LNCaP clone FGC (cell line): Measurements from ENCODE around the gene RCOR2.
A peak's percentile ranks its signal among the peaks of the same experiment; 100 is the strongest.

Experiments
- DNase-seq: peaks from one replicate; pipeline ENCODE4 v3.0.0-alpha.2; 2011; ENCODE audit warnings: low read depth
- H3K4me3 ChIP-seq: 2 replicates; pipeline ENCODE4 v1.5.1; 2011; ENCODE audit warnings: mild to moderate bottlenecking, low read depth, low read length, control low read depth
- TF ChIP-seq, protein P1 (sequence below): IDR thresholded peaks from 2 replicates; pipeline ENCODE4 v1.5.1; 2012; ENCODE audit warnings: mild to moderate bottlenecking; ENCODE audit not compliant: control insufficient read depth, insufficient read depth; ENCODE audit errors: extremely low read depth

The RCOR2 gene

GRCh38 chr11:63938479-63939396, 21.8 kb upstream of the RCOR2 start, which contains the start of gene NAA40:
TSS of gene NAA40 (plus strand) at chr11:63939002. CDS start at chr11:63939097, 95 bp downstream.
- H3K4me3 ChIP-seq: peak within 1 kb of the TSS; percentile 88
- DNase-seq: peak; percentile 88
- TF ChIP-seq, protein P1, sequence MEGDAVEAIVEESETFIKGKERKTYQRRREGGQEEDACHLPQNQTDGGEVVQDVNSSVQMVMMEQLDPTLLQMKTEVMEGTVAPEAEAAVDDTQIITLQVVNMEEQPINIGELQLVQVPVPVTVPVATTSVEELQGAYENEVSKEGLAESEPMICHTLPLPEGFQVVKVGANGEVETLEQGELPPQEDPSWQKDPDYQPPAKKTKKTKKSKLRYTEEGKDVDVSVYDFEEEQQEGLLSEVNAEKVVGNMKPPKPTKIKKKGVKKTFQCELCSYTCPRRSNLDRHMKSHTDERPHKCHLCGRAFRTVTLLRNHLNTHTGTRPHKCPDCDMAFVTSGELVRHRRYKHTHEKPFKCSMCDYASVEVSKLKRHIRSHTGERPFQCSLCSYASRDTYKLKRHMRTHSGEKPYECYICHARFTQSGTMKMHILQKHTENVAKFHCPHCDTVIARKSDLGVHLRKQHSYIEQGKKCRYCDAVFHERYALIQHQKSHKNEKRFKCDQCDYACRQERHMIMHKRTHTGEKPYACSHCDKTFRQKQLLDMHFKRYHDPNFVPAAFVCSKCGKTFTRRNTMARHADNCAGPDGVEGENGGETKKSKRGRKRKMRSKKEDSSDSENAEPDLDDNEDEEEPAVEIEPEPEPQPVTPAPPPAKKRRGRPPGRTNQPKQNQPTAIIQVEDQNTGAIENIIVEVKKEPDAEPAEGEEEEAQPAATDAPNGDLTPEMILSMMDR: peak; percentile 18; the same call in 1 of the 2 replicates

- TF ChIP-seq, protein P1: no peak
- peak overlapping the region; percentile 88 for H3K4me3 ChIP-seq
- no peak for DNase-seq
These were observed 20.9 kb upstream of the RCOR2 start for GRCh38 chr11:63937713-63938478.

GRCh38 chr11:63933459-63933858, 16.5 kb upstream of the RCOR2 start:
- DNase-seq: no peak
- no peak overlapping the region for H3K4me3 ChIP-seq
- TF ChIP-seq, protein P1: no peak

DNA sequence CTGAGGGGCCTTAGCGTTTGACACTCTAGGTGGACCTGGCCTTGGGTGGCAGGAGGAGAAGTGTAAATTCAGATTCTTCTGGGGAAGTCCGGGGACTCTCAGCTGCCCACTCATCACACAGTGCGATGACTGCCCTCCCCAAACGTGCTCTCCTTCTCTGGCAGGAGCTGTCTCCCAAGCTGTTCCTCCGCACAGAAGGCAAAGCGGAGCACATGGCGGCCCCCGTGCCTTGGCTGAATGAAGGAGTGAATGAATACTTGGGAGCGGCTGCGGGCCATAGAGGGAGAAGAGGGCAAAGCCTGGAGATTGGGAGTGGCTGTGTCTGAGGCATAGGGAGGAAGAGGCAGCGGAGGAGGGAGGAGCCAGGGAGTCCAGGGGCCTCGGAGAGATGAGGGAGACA, 14.9 kb upstream of the RCOR2 start:
- H3K4me3 ChIP-seq: no peak overlapping the region
- TF ChIP-seq, protein P1: no peak
- DNase-seq: no peak

- DNase-seq: no peak
- TF ChIP-seq, protein P1: no peak
- no peak overlapping the region for H3K4me3 ChIP-seq
These were observed 14.1 kb upstream of the RCOR2 start for GRCh38 chr11:63931045-63931444.

GRCh38 chr11:63929616-63930015, 12.7 kb upstream of the RCOR2 start:
- DNase-seq: no peak
- TF ChIP-seq, protein P1: no peak
- H3K4me3 ChIP-seq: no peak overlapping the region
